PFSK-1 (cell line): Measurements from ENCODE around the gene RPL41.

ENCODE experiments used
- FOXP2 ChIP-seq: optimal IDR thresholded peaks from 2 replicates; pipeline ENCODE3; 2011; ENCODE audit warnings: borderline replicate concordance, control low read depth, inconsistent platforms; ENCODE audit not compliant: insufficient read depth; ENCODE audit errors: extremely low read length, extremely low read depth
- POLR2AphosphoS5 ChIP-seq: IDR thresholded peaks from 2 replicates; pipeline ENCODE4 v1.6.1; 2012; ENCODE audit warnings: low read depth, mild to moderate bottlenecking, control low read depth, low read length, moderate library complexity
- SIN3A ChIP-seq: IDR thresholded peaks from 2 replicates; pipeline ENCODE4 v1.6.1; 2012; ENCODE audit warnings: mild to moderate bottlenecking, low read length, moderate library complexity, borderline replicate concordance; ENCODE audit not compliant: insufficient read depth
- TF ChIP-seq, protein P1 (sequence below), 2 experiments: IDR thresholded peaks; 2 replicates each; pipeline versions ENCODE4 v1.6.1 to v1.8.0; 2011 to 2012; ENCODE audit warnings: low read depth in 2 of 2, low read length in 2 of 2, control low read depth in 1 of 2, inconsistent platforms in 1 of 2, mild to moderate bottlenecking in 1 of 2, moderate library complexity in 1 of 2; ENCODE audit not compliant: insufficient read depth in 1 of 2

- TF ChIP-seq, protein P1, sequence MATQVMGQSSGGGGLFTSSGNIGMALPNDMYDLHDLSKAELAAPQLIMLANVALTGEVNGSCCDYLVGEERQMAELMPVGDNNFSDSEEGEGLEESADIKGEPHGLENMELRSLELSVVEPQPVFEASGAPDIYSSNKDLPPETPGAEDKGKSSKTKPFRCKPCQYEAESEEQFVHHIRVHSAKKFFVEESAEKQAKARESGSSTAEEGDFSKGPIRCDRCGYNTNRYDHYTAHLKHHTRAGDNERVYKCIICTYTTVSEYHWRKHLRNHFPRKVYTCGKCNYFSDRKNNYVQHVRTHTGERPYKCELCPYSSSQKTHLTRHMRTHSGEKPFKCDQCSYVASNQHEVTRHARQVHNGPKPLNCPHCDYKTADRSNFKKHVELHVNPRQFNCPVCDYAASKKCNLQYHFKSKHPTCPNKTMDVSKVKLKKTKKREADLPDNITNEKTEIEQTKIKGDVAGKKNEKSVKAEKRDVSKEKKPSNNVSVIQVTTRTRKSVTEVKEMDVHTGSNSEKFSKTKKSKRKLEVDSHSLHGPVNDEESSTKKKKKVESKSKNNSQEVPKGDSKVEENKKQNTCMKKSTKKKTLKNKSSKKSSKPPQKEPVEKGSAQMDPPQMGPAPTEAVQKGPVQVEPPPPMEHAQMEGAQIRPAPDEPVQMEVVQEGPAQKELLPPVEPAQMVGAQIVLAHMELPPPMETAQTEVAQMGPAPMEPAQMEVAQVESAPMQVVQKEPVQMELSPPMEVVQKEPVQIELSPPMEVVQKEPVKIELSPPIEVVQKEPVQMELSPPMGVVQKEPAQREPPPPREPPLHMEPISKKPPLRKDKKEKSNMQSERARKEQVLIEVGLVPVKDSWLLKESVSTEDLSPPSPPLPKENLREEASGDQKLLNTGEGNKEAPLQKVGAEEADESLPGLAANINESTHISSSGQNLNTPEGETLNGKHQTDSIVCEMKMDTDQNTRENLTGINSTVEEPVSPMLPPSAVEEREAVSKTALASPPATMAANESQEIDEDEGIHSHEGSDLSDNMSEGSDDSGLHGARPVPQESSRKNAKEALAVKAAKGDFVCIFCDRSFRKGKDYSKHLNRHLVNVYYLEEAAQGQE (IDR thresholded peaks at IDR 0.05; ENCODE audit: insufficient read depth in 1 of 2, low read depth in 2 of 2, low read length in 2 of 2), result no peak
- no peak for TF ChIP-seq POLR2AphosphoS5
- no peak for TF ChIP-seq SIN3A
- TF ChIP-seq FOXP2, result no peak
These were observed 45.4 kb downstream of the RPL41 start for GRCh38 chr12:56161690-56162351.
